Endodermal cell (in vitro differentiated cells): ENCODE measurements around the gene TCF20. TPM values are rescaled to one million over a fixed set of nuclear protein-coding genes. Genes with fewer than 3 reads are reported as not detected.
A peak's percentile ranks its signal among the peaks of the same experiment; 100 is the strongest.

ENCODE experiments used
- DNase-seq: peaks from one replicate; pipeline ENCODE4 v3.0.0-alpha.2; 2017
- H3K27ac ChIP-seq: 2 replicates; pipeline ENCODE4 v1.5.1; 2013; ENCODE audit warnings: mild to moderate bottlenecking, low read depth, low read length, moderate library complexity
- H3K27me3 ChIP-seq: 2 replicates; pipeline ENCODE4 v1.6.1; 2013; ENCODE audit warnings: mild to moderate bottlenecking, low read length, moderate library complexity; ENCODE audit not compliant: insufficient read depth, control insufficient read depth, poor library complexity, severe bottlenecking
- H3K36me3 ChIP-seq: 2 replicates; pipeline ENCODE4 v1.7.0; 2013; ENCODE audit warnings: mild to moderate bottlenecking, low read length, moderate library complexity; ENCODE audit not compliant: control insufficient read depth, insufficient read depth
- H3K4me1 ChIP-seq: one replicate; pipeline ENCODE4 v1.7.0; 2013; ENCODE audit warnings: low read length; ENCODE audit not compliant: control insufficient read depth, insufficient read depth
- H3K4me3 ChIP-seq: 2 replicates; pipeline ENCODE4 v1.5.1; 2013; ENCODE audit warnings: mild to moderate bottlenecking, low read length, moderate library complexity
- H3K9ac ChIP-seq: 2 replicates; pipeline ENCODE4 v1.6.1; 2013; ENCODE audit warnings: mild to moderate bottlenecking, low read length, moderate library complexity; ENCODE audit not compliant: poor library complexity, severe bottlenecking; ENCODE audit errors: extremely low read depth
- H3K9me3 ChIP-seq: 2 replicates; pipeline ENCODE4 v1.6.1; 2013; ENCODE audit warnings: mild to moderate bottlenecking, low read length, moderate library complexity; ENCODE audit not compliant: control insufficient read depth
- H3K27ac Mint-ChIP-seq: 2 replicates; pipeline ENCODE4 v1.8.0; 2020; ENCODE audit warnings: mixed read lengths
- H3K27me3 Mint-ChIP-seq: 2 replicates; pipeline ENCODE4 v1.8.0; 2021; ENCODE audit warnings: mild to moderate bottlenecking, mixed read lengths; ENCODE audit not compliant: insufficient read depth
- H3K36me3 Mint-ChIP-seq: 2 replicates; pipeline ENCODE4 v1.8.0; 2020; ENCODE audit warnings: low read depth, mixed read lengths
- H3K4me1 Mint-ChIP-seq: 2 replicates; pipeline ENCODE4 v1.8.0; 2020; ENCODE audit warnings: mixed read lengths
- H3K4me3 Mint-ChIP-seq: 2 replicates; pipeline ENCODE4 v1.8.0; 2020; ENCODE audit warnings: mild to moderate bottlenecking, moderate library complexity, mixed read lengths
- H3K9me3 Mint-ChIP-seq: 2 replicates; pipeline ENCODE4 v1.8.0; 2020; ENCODE audit warnings: mild to moderate bottlenecking, mixed read lengths
- WGBS, 2 experiments: methylation state at CpG; one replicate each; pipeline versions ENCODE4 v1.1.5 to v1.1.7; 2013; ENCODE audit warnings: missing lambda C conversion rate in 2 of 2, mixed read lengths in 1 of 2; ENCODE audit not compliant: insufficient coverage in 1 of 2, insufficient read length in 1 of 2; 5-methylcytosine and 5-hydroxymethylcytosine counted together
- total RNA-seq, 2 donors: library from RNA; stranded (reverse); fragmentation: NEBNext Ultra II Directional in 1 of 2; extraction: Animal tissue kit (Norgen Biotek cat#: 25700) in 1 of 2; gene quantifications; 2 replicates in 1 of 2; 3 replicates in 1 of 2; pipeline ENCODE4 v1.2.1, GENCODE V29; 2021
- TF ChIP-seq, protein P1 (sequence below): fragments of 200-600 bp; sonication (generic); conservative IDR thresholded peaks from 2 replicates; pipeline ENCODE4 v1.5.0; 2021; ENCODE audit warnings: antibody characterized with exemption, mild to moderate bottlenecking

TCF20 gene
- total RNA-seq, 2 donors from 2014 or later = 113 to 134 TPM

DNA sequence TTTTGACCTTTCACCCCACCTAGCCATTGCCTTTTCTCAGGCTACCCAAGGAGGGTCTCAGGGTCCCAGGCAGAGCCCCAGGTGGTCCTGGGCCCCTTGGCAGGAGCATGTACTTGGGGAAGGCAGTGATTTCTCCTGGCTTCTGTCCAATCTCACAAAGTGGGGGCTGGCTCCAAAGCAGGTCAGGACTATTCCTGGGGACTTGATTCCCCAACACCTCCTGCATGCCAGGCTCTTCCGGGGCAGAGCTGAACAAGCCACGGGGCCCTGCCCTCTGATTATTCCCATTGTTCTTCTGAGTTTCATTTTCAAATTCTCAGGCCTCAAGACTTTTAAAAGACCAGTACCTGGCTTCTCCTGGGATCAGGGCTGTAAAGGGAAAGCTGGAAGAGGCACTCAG is 1.5 kb upstream of the TCF20 start:
- H3K27me3 ChIP-seq = no peaks in the 10 kb centered on the region
- no peaks in the 10 kb centered on the region for H3K27me3 Mint-ChIP-seq
- H3K36me3 ChIP-seq = peaks cover 11% of the 10 kb centered on the region
- H3K9me3 ChIP-seq = no peaks in the 10 kb centered on the region
- no peak for DNase-seq
- no peaks in the 10 kb centered on the region for H3K9me3 Mint-ChIP-seq
- H3K36me3 Mint-ChIP-seq = peaks cover 12% of the 10 kb centered on the region
- peaks cover 49% of the 10 kb centered on the region for H3K4me1 Mint-ChIP-seq
- H3K4me1 ChIP-seq = peaks cover 31% of the 10 kb centered on the region
- no peak overlapping the region for H3K27ac ChIP-seq
- H3K4me3 ChIP-seq = no peak overlapping the region
- H3K4me3 Mint-ChIP-seq = peak overlapping the region; percentile 88
- 92 to 100% methylated on average over 1 to 2 of the region's 2 CpGs for WGBS, 2 experiments
- no peak overlapping the region for H3K9ac ChIP-seq
- no peak overlapping the region for H3K27ac Mint-ChIP-seq
- TF ChIP-seq, protein P1, sequence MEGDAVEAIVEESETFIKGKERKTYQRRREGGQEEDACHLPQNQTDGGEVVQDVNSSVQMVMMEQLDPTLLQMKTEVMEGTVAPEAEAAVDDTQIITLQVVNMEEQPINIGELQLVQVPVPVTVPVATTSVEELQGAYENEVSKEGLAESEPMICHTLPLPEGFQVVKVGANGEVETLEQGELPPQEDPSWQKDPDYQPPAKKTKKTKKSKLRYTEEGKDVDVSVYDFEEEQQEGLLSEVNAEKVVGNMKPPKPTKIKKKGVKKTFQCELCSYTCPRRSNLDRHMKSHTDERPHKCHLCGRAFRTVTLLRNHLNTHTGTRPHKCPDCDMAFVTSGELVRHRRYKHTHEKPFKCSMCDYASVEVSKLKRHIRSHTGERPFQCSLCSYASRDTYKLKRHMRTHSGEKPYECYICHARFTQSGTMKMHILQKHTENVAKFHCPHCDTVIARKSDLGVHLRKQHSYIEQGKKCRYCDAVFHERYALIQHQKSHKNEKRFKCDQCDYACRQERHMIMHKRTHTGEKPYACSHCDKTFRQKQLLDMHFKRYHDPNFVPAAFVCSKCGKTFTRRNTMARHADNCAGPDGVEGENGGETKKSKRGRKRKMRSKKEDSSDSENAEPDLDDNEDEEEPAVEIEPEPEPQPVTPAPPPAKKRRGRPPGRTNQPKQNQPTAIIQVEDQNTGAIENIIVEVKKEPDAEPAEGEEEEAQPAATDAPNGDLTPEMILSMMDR = no peak

DNA sequence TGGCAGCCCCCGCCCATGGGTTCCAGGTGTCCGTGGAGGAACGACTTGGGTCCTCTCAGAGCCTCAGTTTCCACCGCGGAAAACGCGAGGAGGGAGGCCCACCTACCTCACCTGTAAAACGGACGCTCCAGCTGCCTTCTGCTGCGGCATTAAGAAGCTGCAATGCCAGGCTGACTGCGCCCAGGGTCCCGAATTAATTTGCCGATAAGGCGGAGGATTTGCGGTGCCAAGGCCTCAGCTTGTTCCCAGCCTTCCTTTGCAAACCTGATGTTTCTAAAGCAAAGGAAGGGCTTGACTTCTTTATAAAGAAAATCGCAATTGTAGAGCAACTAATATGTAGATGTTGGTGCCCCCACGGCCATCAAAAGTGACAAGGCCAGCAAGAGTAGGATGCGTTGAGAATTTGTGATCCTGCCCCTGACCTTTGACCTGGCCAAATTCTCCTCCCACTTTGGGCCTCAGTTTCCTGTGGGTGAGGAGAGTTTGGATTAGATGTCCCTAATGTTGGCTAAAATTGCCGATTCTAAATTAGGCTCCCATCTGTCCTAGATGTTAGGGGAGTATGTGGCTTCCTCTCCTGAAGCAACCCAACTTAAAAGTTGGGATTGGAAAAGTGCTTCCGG is 849 bp upstream of the TCF20 start:
- H3K9me3 ChIP-seq = no peaks in the 10 kb centered on the region
- DNase-seq = no peak
- WGBS, 2 experiments = 96 to 98% methylated on average over 18 to 20 of the region's 20 CpGs
- Mint-ChIP-seq H3K4me1 (peaks cover 43% of the 10 kb centered on the region), H3K9me3 (no peaks in the 10 kb centered on the region), H3K4me3 (peak overlapping the region; percentile 88), H3K36me3 (peaks cover 11% of the 10 kb centered on the region), H3K27me3 (no peaks in the 10 kb centered on the region), H3K27ac (no peak overlapping the region)
- H3K27ac ChIP-seq = no peak overlapping the region
- H3K27me3 ChIP-seq = no peaks in the 10 kb centered on the region
- no peak overlapping the region for H3K9ac ChIP-seq
- H3K4me1 ChIP-seq = peaks cover 29% of the 10 kb centered on the region
- peaks cover 13% of the 10 kb centered on the region for H3K36me3 ChIP-seq
- TF ChIP-seq, protein P1 = no peak
- H3K4me3 ChIP-seq = no peak overlapping the region

DNA sequence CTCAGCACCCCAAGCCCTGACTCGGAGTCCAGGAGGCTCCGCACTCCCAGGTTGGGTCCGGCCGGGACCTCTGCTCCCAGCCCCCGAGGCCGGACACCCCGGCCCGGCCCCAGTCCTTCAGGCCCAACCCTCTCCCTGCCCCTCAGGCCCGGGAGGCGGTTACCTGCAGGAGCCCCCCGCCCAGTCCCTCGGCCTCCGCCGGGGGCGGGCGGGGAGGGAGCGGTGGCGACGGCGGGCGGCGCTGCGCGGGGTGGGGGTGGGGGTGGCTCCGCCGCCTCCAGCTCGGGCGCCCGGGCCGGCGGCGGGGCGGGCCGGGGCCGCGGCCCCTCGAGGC is 310 bp downstream of the TCF20 start:
- Histone ChIP-seq H3K4me3 (peak overlapping the region; percentile 98), H3K9ac (peak overlapping the region; percentile 70), H3K9me3 (no peaks in the 10 kb centered on the region), H3K36me3 (peaks cover 13% of the 10 kb centered on the region), H3K4me1 (peaks cover 17% of the 10 kb centered on the region), H3K27ac (peak overlapping the region; percentile 21), H3K27me3 (no peaks in the 10 kb centered on the region)
- H3K27ac Mint-ChIP-seq = no peak overlapping the region
- H3K4me1 Mint-ChIP-seq = peaks cover 41% of the 10 kb centered on the region
- TF ChIP-seq, protein P1 = no peak
- no peaks in the 10 kb centered on the region for H3K27me3 Mint-ChIP-seq
- WGBS, 2 experiments = 0% methylated on average over 4 to 36 of the region's 37 CpGs
- peak; percentile 83 for DNase-seq
- H3K4me3 Mint-ChIP-seq = peak overlapping the region; percentile 88
- H3K36me3 Mint-ChIP-seq = peaks cover 11% of the 10 kb centered on the region
- H3K9me3 Mint-ChIP-seq = no peaks in the 10 kb centered on the region
